GM12878 (cell line): ENCODE data around the gene BRD1.

ENCODE experiments used
- EGR1 ChIP-seq, 2 experiments: IDR thresholded peaks; 1 replicate in 1 of 2; 2 replicates in 1 of 2; pipeline ENCODE4 v1.6.1; 2011 to 2012; ENCODE audit warnings: low read depth in 2 of 2, low read length in 2 of 2, borderline replicate concordance in 1 of 2, mild to moderate bottlenecking in 1 of 2, moderate library complexity in 1 of 2
- EZH2 ChIP-seq: IDR thresholded peaks from 2 replicates; pipeline ENCODE4 v1.6.1; 2012; ENCODE audit warnings: low read depth, mild to moderate bottlenecking, control low read depth, inconsistent platforms, low read length, borderline replicate concordance; ENCODE audit not compliant: control insufficient read depth
- HCFC1 ChIP-seq: fragments of 150-350 bp; IDR thresholded peaks from 2 replicates; pipeline ENCODE4 v1.6.1; 2014; ENCODE audit warnings: low read length
- RFX5 ChIP-seq: IDR thresholded peaks from 2 replicates; pipeline ENCODE4 v1.6.1; 2011; ENCODE audit warnings: low read depth, low read length, improper control_type of control experiment

- no peak for TF ChIP-seq EZH2
- TF ChIP-seq RFX5: no peak
- TF ChIP-seq HCFC1: no peak
- TF ChIP-seq EGR1 (IDR thresholded peaks at IDR 0.05; ENCODE audit: borderline replicate concordance in 1 of 2, low read depth in 2 of 2, low read length in 2 of 2): no peak
Observed at GRCh38 chr22:49763138-49763537, 64.5 kb downstream of the BRD1 start.
